HG02970 (cell line): ENCODE measurements around the gene EPS8L1.

ENCODE experiments used
- ATAC-seq: cut with Tn5 transposase; IDR thresholded peaks from one replicate; pipeline ENCODE4 v1.9.1; 2021; ENCODE audit warnings: mild to moderate bottlenecking, moderate library complexity, moderate number of reproducible peaks; ENCODE audit not compliant: unreplicated experiment, low FRiP score

EPS8L1 gene

GRCh38 chr19:55112777-55113569, 37.3 kb downstream of the EPS8L1 start:
- ATAC-seq: no peak

- no peak for ATAC-seq
Observed at GRCh38 chr19:55113570-55114039, 37.9 kb downstream of the EPS8L1 start.

DNA sequence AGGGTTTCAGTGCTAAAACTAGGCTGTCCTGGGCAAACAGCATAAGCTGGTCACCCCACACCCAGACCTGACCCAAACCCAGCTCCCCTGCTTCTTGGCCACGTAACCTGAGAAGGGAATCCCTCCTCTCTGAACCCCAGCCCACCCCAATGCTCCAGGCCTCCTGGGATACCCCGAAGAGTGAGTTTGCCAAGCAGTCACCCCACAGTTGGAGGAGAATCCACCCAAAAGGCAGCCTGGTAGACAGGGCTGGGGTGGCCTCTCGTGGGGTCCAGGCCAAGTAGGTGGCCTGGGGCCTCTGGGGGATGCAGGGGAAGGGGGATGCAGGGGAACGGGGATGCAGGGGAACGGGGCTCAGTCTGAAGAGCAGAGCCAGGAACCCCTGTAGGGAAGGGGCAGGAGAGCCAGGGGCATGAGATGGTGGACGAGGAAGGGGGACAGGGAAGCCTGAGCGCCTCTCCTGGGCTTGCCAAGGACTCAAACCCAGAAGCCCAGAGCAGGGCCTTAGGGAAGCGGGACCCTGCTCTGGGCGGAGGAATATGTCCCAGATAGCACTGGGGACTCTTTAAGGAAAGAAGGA, 39.0 kb downstream of the EPS8L1 start:
- no peak for ATAC-seq

DNA sequence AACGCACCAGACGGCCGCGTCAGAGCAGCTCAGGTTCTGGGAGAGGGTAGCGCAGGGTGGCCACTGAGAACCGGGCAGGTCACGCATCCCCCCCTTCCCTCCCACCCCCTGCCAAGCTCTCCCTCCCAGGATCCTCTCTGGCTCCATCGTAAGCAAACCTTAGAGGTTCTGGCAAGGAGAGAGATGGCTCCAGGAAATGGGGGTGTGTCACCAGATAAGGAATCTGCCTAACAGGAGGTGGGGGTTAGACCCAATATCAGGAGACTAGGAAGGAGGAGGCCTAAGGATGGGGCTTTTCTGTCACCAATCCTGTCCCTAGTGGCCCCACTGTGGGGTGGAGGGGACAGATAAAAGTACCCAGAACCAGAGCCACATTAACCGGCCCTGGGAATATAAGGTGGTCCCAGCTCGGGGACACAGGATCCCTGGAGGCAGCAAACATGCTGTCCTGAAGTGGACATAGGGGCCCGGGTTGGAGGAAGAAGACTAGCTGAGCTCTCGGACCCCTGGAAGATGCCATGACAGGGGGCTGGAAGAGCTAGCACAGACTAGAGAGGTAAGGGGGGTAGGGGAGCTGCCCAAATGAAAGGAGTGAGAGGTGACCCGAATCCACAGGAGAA, 39.9 kb downstream of the EPS8L1 start:
- no peak for ATAC-seq

GRCh38 chr19:55116232-55116858, 40.7 kb downstream of the EPS8L1 start:
- no peak for ATAC-seq

GRCh38 chr19:55116859-55117662, 41.4 kb downstream of the EPS8L1 start, which contains the start of gene PPP1R12C:
TSS of gene PPP1R12C (minus strand) at chr19:55117637. CDS start at chr19:55117543, 94 bp downstream.
- peak; percentile 8 for ATAC-seq

GRCh38 chr19:55117663-55118391, 42.2 kb downstream of the EPS8L1 start:
- peak; percentile 87 for ATAC-seq

DNA sequence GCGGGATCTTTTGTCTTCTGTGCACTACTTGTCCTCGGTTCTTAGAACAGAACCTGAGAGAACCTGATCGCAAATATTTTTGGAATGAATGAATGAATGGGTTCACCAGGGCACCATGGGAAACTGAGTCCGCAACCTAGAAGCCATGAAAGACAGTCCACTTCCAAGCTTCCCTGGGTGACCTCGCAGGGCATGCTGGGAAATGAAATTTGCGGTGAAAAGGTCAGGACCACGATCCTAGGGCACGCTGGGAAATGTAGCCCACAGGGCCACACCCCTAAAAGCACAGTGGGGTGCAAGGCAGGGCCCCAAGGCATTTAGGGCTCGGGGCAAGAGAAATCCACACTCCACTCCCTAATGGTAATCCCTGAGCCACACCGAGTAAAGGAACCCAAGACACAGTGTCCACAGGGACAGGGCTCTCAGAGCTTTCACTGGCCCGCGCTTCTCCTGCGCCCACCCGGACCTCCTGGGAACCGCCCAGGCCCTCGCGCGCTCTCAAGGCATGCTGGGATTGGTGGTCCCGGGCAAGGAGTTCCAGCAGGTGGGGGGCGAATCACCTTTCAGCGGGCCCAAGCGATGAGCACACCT, 42.8 kb downstream of the EPS8L1 start:
- ATAC-seq: no peak

GRCh38 chr19:55119053-55119452, 43.4 kb downstream of the EPS8L1 start:
- ATAC-seq: no peak

GRCh38 chr19:55131421-55131820, 55.8 kb downstream of the EPS8L1 start:
- no peak for ATAC-seq

GRCh38 chr19:55132453-55133129, 56.9 kb downstream of the EPS8L1 start:
- no peak for ATAC-seq

GRCh38 chr19:55133639-55134444, 58.2 kb downstream of the EPS8L1 start:
- ATAC-seq: no peak

- no peak for ATAC-seq
Observed at GRCh38 chr19:55134736-55135135, 59.1 kb downstream of the EPS8L1 start.

DNA sequence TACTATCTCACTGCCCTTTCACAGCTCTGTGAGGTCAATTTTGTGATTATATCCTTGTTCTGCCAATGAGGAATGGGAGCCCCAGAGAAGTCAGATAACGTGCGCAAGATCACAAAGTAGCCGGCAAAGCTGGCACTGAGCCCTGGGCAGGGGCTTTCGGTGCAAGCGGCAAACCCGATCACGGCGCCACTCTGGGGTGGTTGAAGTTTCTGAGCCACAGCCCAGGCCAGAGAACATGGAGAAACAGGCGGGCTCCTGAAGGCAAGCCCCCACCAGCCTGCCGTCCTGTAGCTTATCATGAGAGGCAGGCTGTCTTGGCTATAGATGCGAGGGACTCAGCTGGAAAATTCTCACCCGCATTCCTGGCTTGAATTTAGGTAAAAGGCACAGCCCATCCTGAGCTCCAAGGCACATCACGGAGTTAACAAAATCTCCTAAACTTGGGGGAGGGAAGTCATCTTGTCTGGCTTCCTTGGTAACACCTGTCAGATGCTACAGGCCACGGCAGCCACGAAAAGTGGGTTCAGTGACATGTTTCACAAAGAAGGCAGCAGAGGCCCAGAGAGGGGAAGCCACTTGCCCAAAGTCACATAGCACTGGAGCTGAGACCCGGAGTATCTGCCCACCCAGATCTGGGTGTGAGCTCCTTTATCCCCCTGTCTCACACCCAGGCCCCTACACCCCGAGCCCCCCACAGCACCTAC, 60.9 kb downstream of the EPS8L1 start:
- ATAC-seq: no peak
